Esophagus muscularis mucosa (tissue), 4 donors: ENCODE measurements around the gene DEFB128. TPM values are rescaled to one million over a fixed set of nuclear protein-coding genes. Genes with fewer than 3 reads are reported as not detected.
"Not testable (repeated sequence)": the region's sequence is repeated elsewhere in the genome, so short reads cannot be mapped to it uniquely, and the experiment has no call there.

Experiments used
- DNase-seq: peaks from one replicate; pipeline ENCODE4 v3.0.0-alpha.2; 2017; ENCODE audit errors: extremely low spot score
- H3K27ac ChIP-seq, 4 donors: fragments of 200-600 bp; sonication (generic); replicated peaks in 1 of 4; 1 replicate in 3 of 4; 2 replicates in 1 of 4; pipeline ENCODE4 v1.5.1; 2016 to 2019; ENCODE audit warnings: mild to moderate bottlenecking in 1 of 4
- H3K27me3 ChIP-seq, 4 donors: fragments of 200-600 bp; sonication (generic); one replicate each; pipeline versions ENCODE4 v1.5.1 to v1.6.0; 2016 to 2019
- H3K36me3 ChIP-seq, 4 donors: fragments of 200-600 bp; sonication (generic); one replicate each; pipeline ENCODE4 v1.5.1; 2016 to 2019
- H3K4me1 ChIP-seq, 4 donors: fragments of 200-600 bp; sonication (generic); one replicate each; pipeline ENCODE4 v1.5.1; 2016 to 2019
- H3K4me3 ChIP-seq, 4 donors: fragments of 200-600 bp; sonication (generic); 1 replicate in 2 of 4; 2 replicates in 2 of 4; pipeline ENCODE4 v1.5.1; 2016 to 2019; ENCODE audit warnings: mild to moderate bottlenecking in 4 of 4, moderate library complexity in 1 of 4
- H3K9me3 ChIP-seq, 4 donors: fragments of 200-600 bp; sonication (generic); 1 replicate in 3 of 4; 2 replicates in 1 of 4; pipeline ENCODE4 v1.5.1; 2016 to 2019
- CTCF ChIP-seq, 3 experiments: fragments of 200-600 bp in 2 of 3; fragments of 450-650 bp in 1 of 3; sonication (generic) in 2 of 3; IDR thresholded peaks; one replicate each; pipeline ENCODE4 v1.5.1; 2017 to 2019; ENCODE audit warnings: antibody characterized with exemption in 3 of 3, mild to moderate bottlenecking in 2 of 3, moderate library complexity in 1 of 3
- EP300 ChIP-seq: sonication (generic); formaldehyde crosslinking; IDR thresholded peaks from one replicate; pipeline ENCODE4 v1.6.1; 2017; ENCODE audit warnings: antibody characterized with exemption
- POLR2A ChIP-seq: fragments of 450-650 bp; IDR thresholded peaks from one replicate; pipeline ENCODE4 v1.6.1; 2017; ENCODE audit warnings: antibody characterized with exemption, moderate library complexity, mild to moderate bottlenecking, low read depth
- POLR2AphosphoS5 ChIP-seq, 2 donors: sonication (generic); formaldehyde crosslinking; IDR thresholded peaks; one replicate each; pipeline ENCODE4 v1.6.1; 2017; ENCODE audit warnings: antibody characterized with exemption in 2 of 2
- WGBS: methylation state at CpG from one replicate; pipeline ENCODE4 v1.1.5; 2018; 5-methylcytosine and 5-hydroxymethylcytosine counted together
- intact Hi-C: fragments of 100-400 bp; cut with DNase I; formaldehyde crosslinking; loops from one replicate; pipeline ENCODE4 v1.15.1; 2023
- total RNA-seq, 4 donors: library from RNA; depleted of rRNA; stranded (reverse); fragments of >200 nt; gene quantifications; one replicate each; pipeline versions ENCODE4 v1.1.0 to v1.2.1, GENCODE V29; 2016

Gene DEFB128
- total RNA-seq, 4 donors from 2014 or later: not detected

DNA sequence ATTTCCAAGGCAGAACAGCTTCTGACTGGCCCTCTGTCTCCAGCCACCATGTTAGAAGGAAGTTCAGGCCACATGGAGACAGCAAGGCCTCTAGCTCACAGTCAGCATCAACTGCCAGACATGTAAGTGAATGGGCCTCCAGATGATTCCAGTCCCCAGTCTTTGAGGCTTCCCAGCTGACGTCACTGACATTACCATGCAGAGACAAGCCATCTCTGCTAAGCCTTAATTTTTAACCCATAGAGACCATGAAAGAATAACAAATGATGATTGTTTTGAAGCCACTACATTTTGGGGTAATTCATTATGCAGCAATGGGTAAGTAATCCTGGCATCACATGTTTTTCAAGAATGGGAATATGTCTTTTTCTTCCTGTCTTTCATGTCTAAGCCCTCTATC, 26.3 kb upstream of the DEFB128 start:
- H3K36me3 ChIP-seq: no peaks in the 10 kb centered on the region
- no peaks in the 10 kb centered on the region for H3K4me1 ChIP-seq
- H3K9me3 ChIP-seq: no peaks in the 10 kb centered on the region
- TF ChIP-seq POLR2AphosphoS5 (IDR thresholded peaks at IDR 0.05) (no peak), CTCF (IDR thresholded peaks at IDR 0.05) (no peak), EP300 (no peak), POLR2A (no peak)
- 67% methylated on average over 1 of the region's 1 CpG for WGBS
- H3K27me3 ChIP-seq: peaks cover 0 to 46% (median 0%) of the 10 kb centered on the region in 4 donors
- intact Hi-C loops: no loop called here
- DNase-seq: no peak
- H3K4me3 ChIP-seq: no peak overlapping the region
- H3K27ac ChIP-seq: no peak overlapping the region

GRCh38 chr20:214383-214782, 24.9 kb upstream of the DEFB128 start:
- no peak overlapping the region for H3K4me3 ChIP-seq
- no peaks in the 10 kb centered on the region for H3K4me1 ChIP-seq
- intact Hi-C loops: no loop called here
- H3K27me3 ChIP-seq: peaks cover 0 to 41% (median 0%) of the 10 kb centered on the region in 4 donors
- no peaks in the 10 kb centered on the region for H3K36me3 ChIP-seq
- H3K9me3 ChIP-seq: no peaks in the 10 kb centered on the region
- no peak for TF ChIP-seq POLR2AphosphoS5 (IDR thresholded peaks at IDR 0.05)
- TF ChIP-seq EP300: no peak
- no peak for TF ChIP-seq CTCF (IDR thresholded peaks at IDR 0.05)
- DNase-seq: no peak
- WGBS: 77% methylated on average over 2 of the region's 2 CpGs
- no peak overlapping the region for H3K27ac ChIP-seq

GRCh38 chr20:210809-211502, 21.4 kb upstream of the DEFB128 start:
- H3K27ac ChIP-seq: no peak overlapping the region
- H3K4me1 ChIP-seq: peaks cover 0 to 5% (median 0%) of the 10 kb centered on the region in 4 donors
- WGBS: 38% methylated on average over 6 of the region's 7 CpGs
- intact Hi-C loops: no loop called here
- TF ChIP-seq POLR2AphosphoS5 (IDR thresholded peaks at IDR 0.05) (no peak), EP300 (no peak), POLR2A (no peak), CTCF (IDR thresholded peaks at IDR 0.05) (no peak)
- H3K27me3 ChIP-seq: peaks cover 0 to 10% (median 0%) of the 10 kb centered on the region in 4 donors
- no peaks in the 10 kb centered on the region for H3K36me3 ChIP-seq
- H3K4me3 ChIP-seq: no peak overlapping the region
- no peak for DNase-seq
- no peaks in the 10 kb centered on the region for H3K9me3 ChIP-seq

DNA sequence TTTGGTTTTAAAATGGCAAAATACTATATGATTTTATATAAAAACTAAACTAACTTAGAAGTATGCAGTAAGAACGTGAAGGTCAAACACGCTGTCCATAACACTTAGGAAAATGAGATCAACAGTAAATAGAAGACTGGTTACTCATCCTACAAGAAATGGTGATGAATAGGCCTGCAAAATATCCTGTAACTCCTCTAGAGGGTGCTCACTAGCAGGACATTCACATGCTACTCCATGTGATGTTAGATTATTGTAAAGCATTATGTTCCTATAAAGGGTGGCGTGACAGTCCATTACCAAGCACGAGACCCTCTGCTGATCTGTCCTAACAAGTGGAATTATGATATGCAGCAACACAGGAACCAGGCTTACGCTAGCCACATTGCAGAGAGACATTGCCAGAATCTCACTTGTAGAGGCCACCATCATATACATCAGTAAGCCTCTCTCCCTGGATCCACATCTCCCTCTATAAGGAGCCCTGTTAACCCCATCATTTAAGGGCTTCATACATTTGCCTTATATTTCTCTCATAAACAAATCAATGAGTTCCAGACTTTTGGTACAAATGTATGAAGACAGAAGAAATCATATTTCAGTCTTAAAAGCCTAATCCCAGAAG, 19.5 kb upstream of the DEFB128 start:
- DNase-seq: no peak
- H3K4me1 ChIP-seq: peaks cover 0 to 5% (median 0%) of the 10 kb centered on the region in 4 donors
- no peaks in the 10 kb centered on the region for H3K27me3 ChIP-seq
- H3K9me3 ChIP-seq: no peaks in the 10 kb centered on the region
- no peak overlapping the region for H3K4me3 ChIP-seq
- H3K36me3 ChIP-seq: no peaks in the 10 kb centered on the region
- TF ChIP-seq EP300: no peak
- peak; percentile 37 to 55 (median 37) for TF ChIP-seq CTCF (IDR thresholded peaks at IDR 0.05)
- no peak for TF ChIP-seq POLR2A
- H3K27ac ChIP-seq: no peak overlapping the region
- intact Hi-C loops: loop anchor here (5.0 kb wide), 2 partner anchors 58 to 123 kb away; no protein-coding TSS in a partner anchor
- 18% methylated on average over 5 of the region's 5 CpGs for WGBS

- WGBS: 67% methylated on average over 4 of the region's 4 CpGs
- DNase-seq, H3K36me3 ChIP-seq, H3K27me3 ChIP-seq, H3K4me3 ChIP-seq, H3K27ac ChIP-seq, H3K9me3 ChIP-seq, H3K4me1 ChIP-seq, intact Hi-C loops: not testable (repeated sequence)
Measured at GRCh38 chr20:203630-204029, 14.1 kb upstream of the DEFB128 start.
